ENCODE results near the gene PIGL. TPM values are rescaled to one million over a fixed set of nuclear protein-coding genes. Genes with fewer than 3 reads are reported as not detected.

PIGL gene
- total and polyA plus RNA-seq, 2 donors (not counting 3 experiments of a cell fraction or from before 2014, with no cell fraction given), result 28.6 to 40.8 TPM

DNA sequence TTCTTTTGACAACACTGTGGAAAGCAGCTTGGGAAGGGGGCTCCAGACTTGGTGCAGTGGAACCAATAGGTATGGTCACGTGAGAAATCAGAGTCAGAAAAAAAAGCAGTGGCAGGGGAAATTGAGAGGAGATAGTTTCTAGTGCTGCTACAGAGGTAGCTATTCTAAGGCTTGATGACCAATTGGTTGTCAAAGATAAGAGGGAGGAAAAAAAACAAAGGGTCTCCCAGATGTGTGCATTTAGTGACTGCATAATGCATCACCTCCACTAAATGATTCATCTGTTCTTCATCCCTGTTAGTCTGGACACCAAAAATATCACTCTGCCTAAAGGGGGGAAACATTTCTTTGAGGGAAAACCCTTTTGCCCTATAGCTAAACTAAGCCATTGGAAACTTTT lies 56.5 kb downstream of the PIGL start:
- intact Hi-C loops (cut with micrococcal nuclease), result loop anchor here (1.0 kb wide), 1 partner anchor 13 kb away; no protein-coding TSS in a partner anchor
- BruUV-seq (replicated peaks), result no TSS peak
- CTCF ChIA-PET, result interaction anchor here (1.0 to 3.6 kb wide), 4 partner anchors 9 to 90 kb away, joined by 3 to 21 read pairs (median 5); no protein-coding TSS in a partner anchor
- Histone ChIP-seq H3K9me3 (replicated peaks; ENCODE audit: control insufficient read depth, insufficient read depth, low read length) (no peaks in the 10 kb centered on the region), H3K27me3 (ENCODE audit: control insufficient read depth in 2 of 2, insufficient read depth in 2 of 2, low read length in 2 of 2) (no peaks in the 10 kb centered on the region), H3K4me2 (ENCODE audit: insufficient read depth, low read length) (peak overlapping the region; percentile 16), H4K20me1 (replicated peaks; ENCODE audit: control insufficient read depth, extremely low read depth, insufficient read depth, low read length) (no peaks in the 10 kb centered on the region), H3K4me3 (replicated peaks in 1 of 3; ENCODE audit: insufficient read depth in 1 of 3, low read depth in 1 of 3, low read length in 3 of 3) (no peak overlapping the region), H3K9ac (replicated peaks; ENCODE audit: extremely low read depth, insufficient read depth, low read length) (no peak overlapping the region), H3K27ac (ENCODE audit: insufficient read depth, low read depth, low read length) (no peak overlapping the region), H3K79me2 (ENCODE audit: control insufficient read depth, insufficient read depth, low read length) (no peaks in the 10 kb centered on the region), H2AFZ (ENCODE audit: low read depth, low read length) (no peak overlapping the region), H3K4me1 (ENCODE audit: control insufficient read depth, extremely low read depth, insufficient read depth, low read length) (peaks cover 21% of the 10 kb centered on the region), H3K36me3 (ENCODE audit: control insufficient read depth in 2 of 2, extremely low read depth in 1 of 2, insufficient read depth in 2 of 2, low read length in 2 of 2) (no peaks in the 10 kb centered on the region), H3K9me1 (replicated peaks; ENCODE audit: control insufficient read depth, extremely low read depth, insufficient read depth, low read length) (no peaks in the 10 kb centered on the region)
- POLR2A ChIA-PET, result interaction anchor here (0.6 kb wide), 1 partner anchor 86 kb away, joined by 4 read pairs; no protein-coding TSS in a partner anchor
- dilution Hi-C loops (cut with MboI; ENCODE audit: extremely low pct_ligation_motif_present, low sequenced_read_pairs), result no loop called here
- DNase-seq (ENCODE audit: low read depth, low spot score) (peak; percentile 32), FAIRE-seq (peak; percentile 24)
- TF ChIP-seq POLR2A (IDR thresholded peaks at IDR 0.05; ENCODE audit: low read depth, low read length) (no peak), GATA2 (IDR thresholded peaks at IDR 0.05; ENCODE audit: insufficient read depth, insufficient read length, low read depth, low read length) (peak; percentile 80), EZH2 (IDR thresholded peaks at IDR 0.05; ENCODE audit: borderline replicate concordance, low read depth, low read length, severe bottlenecking) (no peak), POLR2AphosphoS5 (IDR thresholded peaks at IDR 0.05; ENCODE audit: insufficient read depth, low read depth, low read length) (no peak), MYC (IDR thresholded peaks at IDR 0.05; ENCODE audit: low read depth, low read length) (no peak), JUN (IDR thresholded peaks at IDR 0.05; ENCODE audit: borderline replicate concordance, insufficient read depth, insufficient read length, low read depth) (peak; percentile 29), FOS (IDR thresholded peaks at IDR 0.05; ENCODE audit: borderline replicate concordance, insufficient read depth, low read length) (peak; percentile 95)
- TF ChIP-seq, protein P1, sequence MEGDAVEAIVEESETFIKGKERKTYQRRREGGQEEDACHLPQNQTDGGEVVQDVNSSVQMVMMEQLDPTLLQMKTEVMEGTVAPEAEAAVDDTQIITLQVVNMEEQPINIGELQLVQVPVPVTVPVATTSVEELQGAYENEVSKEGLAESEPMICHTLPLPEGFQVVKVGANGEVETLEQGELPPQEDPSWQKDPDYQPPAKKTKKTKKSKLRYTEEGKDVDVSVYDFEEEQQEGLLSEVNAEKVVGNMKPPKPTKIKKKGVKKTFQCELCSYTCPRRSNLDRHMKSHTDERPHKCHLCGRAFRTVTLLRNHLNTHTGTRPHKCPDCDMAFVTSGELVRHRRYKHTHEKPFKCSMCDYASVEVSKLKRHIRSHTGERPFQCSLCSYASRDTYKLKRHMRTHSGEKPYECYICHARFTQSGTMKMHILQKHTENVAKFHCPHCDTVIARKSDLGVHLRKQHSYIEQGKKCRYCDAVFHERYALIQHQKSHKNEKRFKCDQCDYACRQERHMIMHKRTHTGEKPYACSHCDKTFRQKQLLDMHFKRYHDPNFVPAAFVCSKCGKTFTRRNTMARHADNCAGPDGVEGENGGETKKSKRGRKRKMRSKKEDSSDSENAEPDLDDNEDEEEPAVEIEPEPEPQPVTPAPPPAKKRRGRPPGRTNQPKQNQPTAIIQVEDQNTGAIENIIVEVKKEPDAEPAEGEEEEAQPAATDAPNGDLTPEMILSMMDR (IDR thresholded peaks at IDR 0.05; ENCODE audit: extremely low read depth in 1 of 2, insufficient read depth in 1 of 2, low read depth in 1 of 2, low read length in 2 of 2), result no peak
- TF ChIP-seq, protein P2, sequence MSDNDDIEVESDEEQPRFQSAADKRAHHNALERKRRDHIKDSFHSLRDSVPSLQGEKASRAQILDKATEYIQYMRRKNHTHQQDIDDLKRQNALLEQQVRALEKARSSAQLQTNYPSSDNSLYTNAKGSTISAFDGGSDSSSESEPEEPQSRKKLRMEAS (IDR thresholded peaks at IDR 0.05; ENCODE audit: insufficient read depth, insufficient read length), result no peak

Data from endothelial cell of umbilical vein (primary cell).